DOHH2 (cell line): Measurements from ENCODE around the gene GCNA.

Source experiments
- H3F3A ChIP-seq: fragments of 200-600 bp; sonication (generic), shearing (Covaris generic); 2 replicates; pipeline ENCODE4 v1.6.0; 2016; ENCODE audit warnings: antibody characterized with exemption, mild to moderate bottlenecking; ENCODE audit not compliant: control insufficient read depth, insufficient read depth
- H3K27ac ChIP-seq: fragments of 200-600 bp; sonication (generic); 2 replicates; pipeline ENCODE4 v1.5.1; 2014; ENCODE audit warnings: low read depth, mild to moderate bottlenecking, low read length, moderate library complexity
- H3K27me3 ChIP-seq: fragments of 200-600 bp; sonication (generic); 2 replicates; pipeline ENCODE4 v1.6.1; 2014; ENCODE audit warnings: mild to moderate bottlenecking, low read length, mixed read lengths; ENCODE audit not compliant: control insufficient read depth
- H3K36me3 ChIP-seq: fragments of 200-600 bp; sonication (generic); 2 replicates; pipeline ENCODE4 v1.6.1; 2014; ENCODE audit warnings: mild to moderate bottlenecking, low read length, moderate library complexity, mixed read lengths; ENCODE audit not compliant: control insufficient read depth
- H3K4me1 ChIP-seq: fragments of 200-600 bp; sonication (generic); 2 replicates; pipeline ENCODE4 v1.6.1; 2014; ENCODE audit warnings: mild to moderate bottlenecking, low read length, mixed read lengths; ENCODE audit not compliant: control insufficient read depth
- H3K4me2 ChIP-seq: fragments of 200-600 bp; sonication (generic); 2 replicates; pipeline ENCODE4 v1.6.0; 2014; ENCODE audit warnings: mild to moderate bottlenecking, low read length, moderate library complexity
- H3K4me3 ChIP-seq: fragments of 200-600 bp; sonication (generic); 2 replicates; pipeline ENCODE4 v1.5.1; 2014; ENCODE audit warnings: mild to moderate bottlenecking, low read length, mixed read lengths
- H3K79me2 ChIP-seq: fragments of 200-600 bp; sonication (generic); 2 replicates; pipeline ENCODE4 v1.6.1; 2014; ENCODE audit warnings: mild to moderate bottlenecking, low read length, mixed read lengths; ENCODE audit not compliant: control insufficient read depth
- H3K9me2 ChIP-seq: fragments of 200-600 bp; sonication (generic); replicated peaks from 2 replicates; pipeline ENCODE4 v1.6.1; 2014; ENCODE audit warnings: mild to moderate bottlenecking, low read length, mixed read lengths; ENCODE audit not compliant: control insufficient read depth
- H3K9me3 ChIP-seq: fragments of 200-600 bp; sonication (generic); 2 replicates; pipeline ENCODE4 v1.6.1; 2014; ENCODE audit warnings: antibody characterized with exemption, low read length, mixed read lengths; ENCODE audit not compliant: control insufficient read depth, insufficient read depth
- H4K20me1 ChIP-seq: fragments of 200-600 bp; sonication (generic); 2 replicates; pipeline ENCODE4 v1.6.0; 2014; ENCODE audit warnings: low read depth, mild to moderate bottlenecking, antibody characterized with exemption, low read length, moderate library complexity; ENCODE audit not compliant: control insufficient read depth, insufficient read depth
- EZH2phosphoT487 ChIP-seq: fragments of 200-600 bp; sonication (generic); IDR thresholded peaks from 2 replicates; pipeline ENCODE4 v1.6.1; 2017; ENCODE audit warnings: borderline replicate concordance, mild to moderate bottlenecking, antibody characterized with exemption, low read length, moderate library complexity, mixed read lengths
- TF ChIP-seq, protein P1 (sequence below): fragments of 200-600 bp; sonication (generic); IDR thresholded peaks from one replicate; pipeline ENCODE4 v1.5.1; 2014; ENCODE audit warnings: antibody characterized with exemption, mild to moderate bottlenecking, low read depth, low read length; ENCODE audit not compliant: poor library complexity, severe bottlenecking

The GCNA gene

DNA sequence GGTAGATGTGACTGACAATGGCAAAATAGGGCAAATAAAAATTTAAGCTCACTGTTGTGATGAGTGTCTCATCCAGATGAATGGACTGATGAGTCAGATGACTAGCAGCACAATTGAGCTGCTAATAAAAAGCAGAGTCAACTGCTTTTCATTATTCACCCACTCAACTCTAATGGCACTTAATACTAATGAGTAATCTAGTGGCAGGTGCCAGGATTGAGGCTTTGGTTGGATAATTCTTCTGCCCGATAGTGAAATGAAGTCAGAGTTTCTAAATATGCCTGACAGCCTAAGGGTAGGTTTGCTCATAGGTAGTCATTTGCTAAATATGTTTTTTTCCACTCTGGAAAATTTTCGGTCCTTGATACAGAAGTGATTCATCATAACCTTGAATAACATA is 34.9 kb upstream of the GCNA start:
- peaks cover 10% of the 10 kb centered on the region; the same call in 1 of the 2 replicates for H3F3A ChIP-seq
- H3K4me2 ChIP-seq = no peak overlapping the region
- H4K20me1 ChIP-seq = peaks cover 18% of the 10 kb centered on the region

DNA sequence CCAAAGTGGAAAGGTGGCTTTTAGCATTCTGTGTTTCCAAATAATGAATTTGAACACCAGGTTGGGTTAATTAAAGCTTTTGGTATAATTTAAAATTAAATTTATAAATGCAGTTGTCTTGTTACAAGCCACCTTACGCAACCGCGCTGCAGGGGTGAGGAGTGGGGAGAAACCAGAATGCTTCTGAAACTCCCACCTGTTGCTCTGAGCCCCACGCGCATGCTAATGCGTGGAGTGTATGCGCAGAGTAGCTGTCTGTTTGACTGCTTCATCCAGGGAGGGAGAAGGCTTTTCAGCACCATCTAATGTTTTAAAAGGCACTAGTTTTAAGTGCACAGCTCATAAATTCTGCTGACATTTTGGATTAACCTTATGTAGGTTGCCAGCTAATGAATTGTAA is 32.9 kb upstream of the GCNA start:
- Histone ChIP-seq H3K36me3 (peaks cover 80% of the 10 kb centered on the region), H3K4me1 (peaks cover 22% of the 10 kb centered on the region)

More for the DNA sequence above, 34.9 kb upstream of the GCNA start:
- H3K4me3 ChIP-seq = no peak overlapping the region
- TF ChIP-seq, protein P1, sequence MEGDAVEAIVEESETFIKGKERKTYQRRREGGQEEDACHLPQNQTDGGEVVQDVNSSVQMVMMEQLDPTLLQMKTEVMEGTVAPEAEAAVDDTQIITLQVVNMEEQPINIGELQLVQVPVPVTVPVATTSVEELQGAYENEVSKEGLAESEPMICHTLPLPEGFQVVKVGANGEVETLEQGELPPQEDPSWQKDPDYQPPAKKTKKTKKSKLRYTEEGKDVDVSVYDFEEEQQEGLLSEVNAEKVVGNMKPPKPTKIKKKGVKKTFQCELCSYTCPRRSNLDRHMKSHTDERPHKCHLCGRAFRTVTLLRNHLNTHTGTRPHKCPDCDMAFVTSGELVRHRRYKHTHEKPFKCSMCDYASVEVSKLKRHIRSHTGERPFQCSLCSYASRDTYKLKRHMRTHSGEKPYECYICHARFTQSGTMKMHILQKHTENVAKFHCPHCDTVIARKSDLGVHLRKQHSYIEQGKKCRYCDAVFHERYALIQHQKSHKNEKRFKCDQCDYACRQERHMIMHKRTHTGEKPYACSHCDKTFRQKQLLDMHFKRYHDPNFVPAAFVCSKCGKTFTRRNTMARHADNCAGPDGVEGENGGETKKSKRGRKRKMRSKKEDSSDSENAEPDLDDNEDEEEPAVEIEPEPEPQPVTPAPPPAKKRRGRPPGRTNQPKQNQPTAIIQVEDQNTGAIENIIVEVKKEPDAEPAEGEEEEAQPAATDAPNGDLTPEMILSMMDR = no peak
- no peak for TF ChIP-seq EZH2phosphoT487
- H3K4me1 ChIP-seq = peaks cover 42% of the 10 kb centered on the region
- no peak overlapping the region for H3K27ac ChIP-seq
- H3K9me3 ChIP-seq = no peaks in the 10 kb centered on the region
- peaks cover 89% of the 10 kb centered on the region for H3K79me2 ChIP-seq
- H3K36me3 ChIP-seq = peaks cover 87% of the 10 kb centered on the region
- H3K27me3 ChIP-seq = no peaks in the 10 kb centered on the region
- no peaks in the 10 kb centered on the region for H3K9me2 ChIP-seq

DNA sequence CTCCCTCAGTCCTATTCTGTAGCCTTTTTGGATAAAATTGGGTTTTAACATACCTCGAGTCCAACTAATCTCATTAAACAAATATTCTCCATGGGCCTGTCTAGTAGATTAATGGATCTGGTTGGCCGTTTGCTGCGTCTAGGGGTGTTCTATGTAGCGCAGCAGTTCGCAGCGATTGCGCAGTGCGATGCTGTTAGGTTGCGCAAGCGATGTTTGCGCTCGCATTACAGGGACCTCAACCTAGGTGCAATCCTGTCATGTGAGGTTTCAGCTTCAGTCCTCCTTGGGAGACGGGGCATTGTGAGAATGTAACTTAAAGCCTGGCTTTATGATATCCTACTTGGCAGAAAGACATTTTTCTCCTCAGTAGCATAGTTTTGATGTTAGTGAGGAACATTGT is 31.4 kb upstream of the GCNA start:
- Histone ChIP-seq H3K36me3 (peaks cover 77% of the 10 kb centered on the region), H3F3A (no peaks in the 10 kb centered on the region), H3K4me1 (peaks cover 6% of the 10 kb centered on the region), H3K9me2 (no peaks in the 10 kb centered on the region), H3K79me2 (peaks cover 61% of the 10 kb centered on the region), H3K4me3 (no peak overlapping the region), H4K20me1 (peaks cover 7% of the 10 kb centered on the region), H3K27ac (no peak overlapping the region), H3K9me3 (no peaks in the 10 kb centered on the region), H3K4me2 (no peak overlapping the region), H3K27me3 (no peaks in the 10 kb centered on the region)
- TF ChIP-seq, protein P1 = no peak
- TF ChIP-seq EZH2phosphoT487 = no peak

More for the DNA sequence above, 32.9 kb upstream of the GCNA start:
- no peak overlapping the region for H3K4me3 ChIP-seq
- H3F3A ChIP-seq = peaks cover 5% of the 10 kb centered on the region; the same call in 1 of the 2 replicates
- peaks cover 13% of the 10 kb centered on the region for H4K20me1 ChIP-seq
- no peaks in the 10 kb centered on the region for H3K27me3 ChIP-seq
- no peaks in the 10 kb centered on the region for H3K9me3 ChIP-seq
- peaks cover 75% of the 10 kb centered on the region for H3K79me2 ChIP-seq
- no peaks in the 10 kb centered on the region for H3K9me2 ChIP-seq
- no peak for TF ChIP-seq EZH2phosphoT487
- TF ChIP-seq, protein P1 = no peak
- no peak overlapping the region for H3K4me2 ChIP-seq
- no peak overlapping the region for H3K27ac ChIP-seq
